ENCODE measurements around the gene MSI2. TPM values are rescaled to one million over a fixed set of nuclear protein-coding genes. Genes with fewer than 3 reads are reported as not detected.

MSI2 gene
- total RNA-seq, 1 experiment from 2014 or later = 61.2 TPM

GRCh38 chr17:57675427-57676387, 419.4 kb downstream of the MSI2 start:
- no peak for DNase-seq (ENCODE audit: low spot score)

GRCh38 chr17:57676543-57676942, 420.2 kb downstream of the MSI2 start:
- DNase-seq (ENCODE audit: low spot score) = no peak

DNA sequence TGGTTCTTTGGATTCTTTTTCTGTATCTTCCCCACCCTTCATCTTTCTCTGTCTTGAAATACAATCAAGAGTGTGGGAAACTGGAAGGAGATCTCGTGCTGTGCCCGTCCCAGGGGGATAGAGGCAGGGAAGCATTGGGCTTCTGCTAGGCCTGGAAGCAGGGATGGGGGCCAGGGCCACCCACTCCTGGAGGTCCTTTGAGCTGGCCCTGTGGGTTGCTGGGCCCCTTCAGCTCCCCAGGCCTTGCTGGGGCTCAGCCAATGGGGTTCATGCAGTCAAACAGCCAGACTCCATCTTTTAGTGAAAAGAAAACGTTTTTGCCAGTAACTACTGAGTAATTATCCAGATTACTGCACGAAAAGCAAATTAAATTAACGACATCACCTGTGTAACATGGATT, 421.0 kb downstream of the MSI2 start:
- no peak for DNase-seq (ENCODE audit: low spot score)

GRCh38 chr17:57677858-57678257, 421.5 kb downstream of the MSI2 start:
- DNase-seq (ENCODE audit: low spot score) = no peak

DNA sequence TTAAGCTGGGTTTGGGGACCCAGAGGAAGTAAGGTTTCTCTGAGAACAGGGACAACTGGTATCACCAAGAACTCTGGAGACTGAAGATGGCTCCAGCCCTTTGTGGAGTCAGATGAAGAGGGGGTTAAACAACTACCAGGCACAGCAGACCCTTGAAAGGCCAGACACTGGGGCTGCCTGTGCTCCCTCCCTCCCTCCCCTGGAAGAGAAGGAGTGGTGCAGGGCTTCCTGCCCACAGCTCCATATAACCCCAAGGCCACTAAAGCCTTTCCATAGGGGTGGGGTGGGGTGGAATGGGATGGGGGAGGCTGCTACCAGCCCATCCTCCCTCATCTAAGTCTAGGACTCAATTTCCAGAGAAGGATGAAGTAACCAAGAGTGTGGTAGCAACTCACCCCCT, 422.1 kb downstream of the MSI2 start:
- no peak for DNase-seq (ENCODE audit: low spot score)

GRCh38 chr17:57679356-57679755, 423.0 kb downstream of the MSI2 start:
- DNase-seq (ENCODE audit: low spot score) = no peak

DNA sequence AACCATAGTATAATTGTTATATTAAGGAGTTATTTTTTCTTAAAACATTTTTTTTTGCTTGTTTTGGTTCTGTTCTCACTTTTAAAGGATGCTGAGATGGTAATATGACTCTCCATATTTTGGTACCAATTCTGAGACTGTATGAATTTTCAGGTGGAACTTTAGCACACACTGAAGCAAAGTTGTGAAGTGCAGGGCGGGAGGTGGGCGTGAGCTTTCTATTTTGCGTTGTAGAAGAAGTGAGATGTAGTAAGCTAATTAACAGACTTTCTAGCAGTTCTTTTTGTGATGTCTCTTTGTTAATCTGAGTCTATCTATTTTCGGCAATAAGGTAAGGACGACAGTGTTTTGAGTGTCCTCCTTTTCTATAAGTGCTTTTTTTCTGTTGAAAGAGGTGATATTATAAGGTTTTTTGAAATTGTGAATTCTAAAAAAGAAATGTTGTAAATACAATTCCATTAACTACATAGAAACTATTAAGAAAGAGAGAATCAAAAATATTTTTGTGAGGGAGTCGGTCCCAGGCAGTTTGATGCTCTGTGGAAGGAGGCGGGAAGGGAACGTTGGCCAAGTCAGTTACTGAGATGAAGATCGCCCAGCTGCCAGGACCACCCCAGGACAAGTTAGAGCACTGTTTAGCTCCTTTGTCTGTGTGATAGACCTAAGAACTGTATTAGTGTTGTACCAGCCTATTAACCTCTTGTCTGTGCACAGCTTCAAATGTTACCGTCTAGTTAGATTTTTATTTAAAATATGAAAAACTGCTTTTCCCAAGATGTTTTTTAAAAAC, 423.8 kb downstream of the MSI2 start:
- no peak for DNase-seq (ENCODE audit: low spot score)

- no peak for DNase-seq (ENCODE audit: low spot score)
Observed at GRCh38 chr17:57682701-57683100, 426.4 kb downstream of the MSI2 start.

DNA sequence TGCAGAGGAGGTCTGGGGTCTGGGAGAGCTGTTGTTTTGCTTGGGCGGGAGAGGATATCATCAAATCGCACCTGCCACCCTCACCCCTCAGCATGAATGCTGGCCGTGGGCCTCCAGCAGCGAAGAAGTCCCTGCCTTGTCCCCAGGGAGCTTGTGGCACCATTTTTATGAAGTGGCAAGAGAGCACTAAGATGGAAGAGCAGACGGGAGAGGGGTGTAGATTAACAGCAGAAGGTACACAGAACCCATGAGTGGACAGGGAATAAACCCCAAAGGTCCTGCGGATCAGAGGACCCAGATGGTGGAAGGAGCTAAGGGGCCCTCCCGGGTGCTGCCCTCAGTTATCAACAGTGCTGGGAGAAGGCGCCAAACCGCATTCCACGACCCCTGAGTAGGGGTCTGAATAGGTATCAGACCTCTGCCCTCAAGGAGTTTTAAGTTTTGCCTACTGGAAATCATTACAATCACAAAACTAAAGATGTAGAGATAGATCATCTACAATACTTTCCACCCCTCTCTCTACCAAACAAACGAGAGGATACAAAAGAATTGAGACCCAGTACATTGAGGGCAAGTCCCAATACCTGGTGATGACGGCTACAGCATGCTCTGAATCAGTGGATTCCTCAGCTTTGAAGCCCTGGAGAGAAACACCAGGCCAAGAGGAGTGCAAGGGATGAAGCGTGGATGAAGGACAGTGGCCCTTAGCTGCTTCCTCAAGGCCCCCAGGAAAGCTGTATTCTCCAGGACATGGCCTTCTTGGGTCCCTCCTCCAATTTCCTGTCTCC, 428.6 kb downstream of the MSI2 start:
- DNase-seq (ENCODE audit: low spot score) = no peak

- DNase-seq (ENCODE audit: low spot score) = no peak
Observed at GRCh38 chr17:57685499-57686132, 429.3 kb downstream of the MSI2 start.

DNA sequence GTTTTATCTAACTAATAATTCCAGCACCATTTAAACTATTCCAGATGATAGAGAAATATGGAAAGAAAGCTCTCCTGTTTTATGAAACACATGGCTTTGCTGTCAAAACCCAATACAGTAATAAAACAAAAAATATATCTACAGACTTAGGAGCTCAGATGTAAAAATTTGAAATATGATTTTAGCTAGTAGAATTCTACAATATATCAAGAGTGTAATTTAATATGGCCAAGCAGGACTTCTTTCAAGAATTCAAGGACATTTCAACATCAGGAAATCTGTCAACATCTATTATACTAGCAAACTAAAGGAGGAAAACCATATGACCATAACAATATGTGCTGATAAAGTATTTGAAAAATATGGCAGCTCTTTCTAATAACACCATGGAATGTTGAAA, 431.3 kb downstream of the MSI2 start:
- no peak for DNase-seq (ENCODE audit: low spot score)

DNA sequence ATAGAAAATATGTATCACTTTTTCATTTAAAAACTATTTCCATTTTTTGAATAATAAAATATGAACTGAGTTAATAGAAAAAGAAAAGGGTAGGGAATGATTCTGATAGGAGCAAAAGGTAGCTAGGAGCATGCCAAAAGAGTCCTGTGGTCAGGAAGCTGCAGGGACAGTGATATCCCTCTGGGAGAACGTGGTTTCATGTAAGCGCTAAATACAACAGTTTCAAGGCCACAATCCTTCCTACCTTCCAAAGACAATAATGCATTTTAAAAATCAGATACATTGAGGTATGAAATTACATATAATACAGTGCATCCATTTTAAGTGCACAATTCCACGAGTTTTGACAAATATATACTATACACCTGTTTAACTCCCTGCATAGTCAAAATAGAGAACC, 432.9 kb downstream of the MSI2 start:
- no peak for DNase-seq (ENCODE audit: low spot score)

DNA sequence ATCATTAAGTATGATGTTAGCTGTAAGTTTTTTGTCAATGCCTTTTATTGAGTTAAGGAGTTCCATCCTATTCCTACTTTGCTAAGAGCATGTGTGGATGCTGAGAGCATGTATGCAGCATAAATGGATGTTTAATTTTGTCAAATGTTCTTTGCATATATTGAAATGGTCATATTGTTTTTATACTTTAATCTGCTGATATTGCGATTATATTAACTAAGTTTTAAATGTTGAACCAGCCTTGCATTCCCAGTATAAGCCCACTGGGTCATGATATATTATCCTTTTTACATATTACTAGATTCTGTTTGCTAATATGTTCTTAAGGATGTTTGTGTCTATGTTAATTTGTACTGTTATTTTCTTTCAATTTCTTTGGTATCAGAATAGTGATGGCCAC, 435.6 kb downstream of the MSI2 start:
- DNase-seq (ENCODE audit: low spot score) = no peak

- DNase-seq (ENCODE audit: low spot score) = no peak
Observed at GRCh38 chr17:57692770-57693169, 436.4 kb downstream of the MSI2 start.

DNA sequence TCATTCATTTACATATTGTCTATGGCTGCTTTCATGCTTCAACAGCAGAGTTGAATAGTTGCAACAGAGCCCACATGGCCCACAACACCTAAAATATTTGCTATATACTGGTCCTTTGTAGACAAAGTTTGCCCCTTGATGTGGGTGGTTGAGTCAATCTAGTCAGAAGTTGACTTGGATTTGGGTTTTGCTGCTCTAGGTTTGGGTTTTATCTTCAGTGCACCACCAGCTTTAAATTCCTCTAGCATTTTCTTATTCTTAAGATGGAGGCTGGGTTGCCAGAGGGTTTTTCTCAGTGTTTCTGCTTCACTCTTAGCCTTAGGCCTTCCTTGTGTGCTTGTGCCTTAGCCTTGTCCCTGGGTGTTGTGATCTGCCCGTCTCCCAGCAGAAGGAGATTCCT, 437.7 kb downstream of the MSI2 start:
- no peak for DNase-seq (ENCODE audit: low spot score)

- no peak for DNase-seq (ENCODE audit: low spot score)
Observed at GRCh38 chr17:57696050-57696449, 439.7 kb downstream of the MSI2 start.

GRCh38 chr17:57697197-57697596, 440.9 kb downstream of the MSI2 start:
- no peak for DNase-seq (ENCODE audit: low spot score)

DNA sequence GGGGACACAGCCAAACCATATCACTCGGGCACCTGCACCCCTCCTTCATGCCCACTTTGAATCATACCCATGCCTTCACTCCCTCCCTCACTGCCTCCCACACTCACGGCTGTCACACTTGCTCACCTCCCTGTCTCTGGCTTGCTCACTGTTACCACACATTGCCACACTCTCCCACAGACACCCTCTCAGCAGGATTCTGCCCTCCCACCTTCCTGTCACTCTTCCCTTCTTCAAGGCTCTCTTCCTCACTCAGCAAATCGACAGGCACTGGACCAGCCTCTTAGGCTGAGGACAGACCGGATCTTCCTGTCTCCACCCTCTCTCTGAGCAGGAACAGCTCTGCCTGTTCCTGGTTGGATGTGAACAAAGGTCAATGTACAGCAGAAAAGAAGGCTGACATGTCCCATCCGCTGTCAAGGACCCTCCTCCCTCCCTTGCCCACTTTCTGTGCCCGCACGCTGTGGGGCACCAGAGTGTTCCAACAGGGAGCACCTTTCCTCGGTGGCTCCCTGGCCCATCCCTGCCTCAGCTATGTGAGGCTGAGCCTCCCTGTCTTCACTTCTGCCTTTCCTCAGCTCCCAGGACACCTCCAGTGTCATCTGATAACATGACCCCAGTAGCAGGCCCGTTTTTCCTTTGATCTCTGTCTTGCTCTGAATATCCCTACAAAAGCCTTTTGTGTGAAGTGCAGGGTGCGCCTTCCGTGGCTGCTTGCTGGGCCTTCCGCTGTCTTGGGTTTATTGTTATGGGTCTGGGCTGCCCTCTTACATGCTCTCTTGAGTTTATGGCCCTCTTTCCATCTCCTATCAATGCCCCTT, 441.8 kb downstream of the MSI2 start:
- DNase-seq (ENCODE audit: low spot score) = no peak

- DNase-seq (ENCODE audit: low spot score) = no peak
Observed at GRCh38 chr17:57699751-57700219, 443.5 kb downstream of the MSI2 start.

DNA sequence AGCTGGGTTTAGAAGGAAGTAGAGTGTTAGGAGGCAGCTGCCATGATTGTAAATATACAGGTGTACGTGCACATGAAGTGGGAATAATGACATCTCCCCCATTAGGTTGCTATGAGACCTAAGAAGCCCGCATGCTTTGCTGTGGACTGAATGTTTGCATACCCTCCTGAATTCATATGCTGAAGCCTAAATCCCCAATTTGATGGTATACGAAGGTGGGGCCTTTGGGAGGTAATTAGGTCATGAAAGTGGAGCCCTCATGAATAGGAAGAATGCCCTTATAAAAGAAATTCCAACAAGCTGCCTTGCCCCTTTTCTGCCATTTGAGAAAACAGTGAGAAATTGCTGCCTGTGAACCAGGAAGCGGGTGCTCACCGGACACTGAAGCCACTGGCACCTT, 444.8 kb downstream of the MSI2 start:
- no peak for DNase-seq (ENCODE audit: low spot score)
